Bone marrow (tissue), 2 donors: ENCODE data around the gene FRMD4A.

Experiments used
- DNase-seq, 2 donors: peaks; one replicate each; lab custom pipeline; 2025; lab: John Stamatoyannopoulos, UW

The FRMD4A gene

DNA sequence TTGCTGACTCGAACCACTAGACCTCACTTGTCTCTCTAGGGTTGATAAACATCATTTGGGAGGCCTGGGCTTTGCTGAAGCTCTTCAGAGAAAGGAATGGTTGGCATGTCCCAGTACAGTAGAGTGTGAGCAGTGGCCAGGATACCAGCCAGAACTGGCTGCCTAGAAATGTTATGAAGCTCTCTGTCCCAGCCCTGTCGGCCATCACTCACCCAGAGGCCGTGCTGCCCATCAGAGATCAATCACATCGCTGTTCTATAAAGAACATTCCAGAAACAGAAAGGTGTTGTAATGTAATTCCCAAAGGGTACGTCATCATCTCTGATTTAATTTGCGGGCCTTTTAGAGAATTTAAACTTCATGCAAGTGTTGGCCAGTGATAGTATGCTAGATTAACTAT lies 632.5 kb downstream of the FRMD4A start:
- no peak for DNase-seq

DNA sequence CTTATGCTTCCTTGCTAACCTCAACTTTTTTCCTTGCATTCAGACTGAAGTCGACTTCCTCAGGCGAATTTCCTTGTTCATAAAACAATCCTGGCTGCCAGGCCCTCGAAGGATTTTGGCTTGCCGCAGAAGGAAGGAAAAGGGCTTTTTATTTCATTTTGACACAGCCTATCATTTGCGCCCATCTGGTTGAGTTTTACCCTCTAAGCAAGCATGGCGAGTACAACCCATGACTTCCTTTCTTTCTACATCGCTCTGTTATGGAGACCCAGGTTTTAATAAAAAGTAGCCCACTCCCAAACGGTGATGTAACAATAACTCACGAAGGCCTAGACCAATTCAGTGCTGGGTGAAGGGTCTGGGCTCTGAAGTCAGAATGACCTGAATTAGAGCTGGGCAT lies 634.7 kb downstream of the FRMD4A start:
- DNase-seq: no peak

- DNase-seq: no peak
Measured at GRCh38 chr10:13695588-13695987, 635.1 kb downstream of the FRMD4A start.

DNA sequence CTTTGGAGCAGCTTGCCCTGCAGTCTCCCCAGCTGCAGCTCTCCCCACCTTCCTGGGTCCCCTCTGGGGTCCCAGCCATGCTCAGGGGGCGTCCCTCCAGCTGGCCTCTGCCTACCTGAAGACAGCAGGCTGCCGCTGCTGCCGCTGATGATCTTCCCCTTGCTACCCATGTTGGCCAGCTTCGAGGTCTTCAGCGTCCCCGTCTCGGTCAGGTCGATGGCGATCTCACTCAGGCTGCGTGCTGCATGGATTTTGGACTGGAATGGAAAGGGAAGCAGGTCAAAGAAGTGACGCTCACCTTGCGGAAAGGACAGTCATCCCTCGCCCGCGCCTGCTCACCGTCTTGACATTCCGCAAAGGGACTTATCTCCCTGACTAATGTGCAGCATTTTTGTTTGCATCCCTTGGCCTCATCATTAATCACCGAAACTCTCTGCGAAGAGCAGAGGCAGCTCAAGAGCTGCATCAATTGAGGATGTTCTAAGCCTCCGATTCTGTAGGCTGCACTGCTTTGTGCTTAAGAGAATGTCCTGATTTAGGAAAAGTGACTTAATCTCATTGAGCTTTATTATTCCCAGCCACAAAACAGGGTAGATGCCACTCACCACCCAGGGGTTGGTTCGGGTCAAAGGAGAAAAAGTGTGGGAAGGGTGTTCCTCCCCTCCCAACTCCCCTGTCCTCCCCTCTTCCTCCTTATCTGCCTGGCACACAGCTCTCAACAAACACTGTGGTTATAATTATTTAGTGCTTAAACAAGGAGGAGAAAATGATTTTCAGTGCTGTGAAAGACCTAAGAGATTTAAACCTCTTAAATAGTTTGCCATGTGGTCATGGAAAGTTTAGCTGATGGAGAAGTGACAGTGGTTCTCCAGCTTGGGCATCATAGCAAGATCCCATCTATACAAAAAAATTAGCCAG lies 636.7 kb downstream of the FRMD4A start:
- DNase-seq: no peak

GRCh38 chr10:13690281-13690825 lies 640.4 kb downstream of the FRMD4A start:
- no peak for DNase-seq

GRCh38 chr10:13686331-13686752 lies 644.4 kb downstream of the FRMD4A start:
- no peak for DNase-seq

DNA sequence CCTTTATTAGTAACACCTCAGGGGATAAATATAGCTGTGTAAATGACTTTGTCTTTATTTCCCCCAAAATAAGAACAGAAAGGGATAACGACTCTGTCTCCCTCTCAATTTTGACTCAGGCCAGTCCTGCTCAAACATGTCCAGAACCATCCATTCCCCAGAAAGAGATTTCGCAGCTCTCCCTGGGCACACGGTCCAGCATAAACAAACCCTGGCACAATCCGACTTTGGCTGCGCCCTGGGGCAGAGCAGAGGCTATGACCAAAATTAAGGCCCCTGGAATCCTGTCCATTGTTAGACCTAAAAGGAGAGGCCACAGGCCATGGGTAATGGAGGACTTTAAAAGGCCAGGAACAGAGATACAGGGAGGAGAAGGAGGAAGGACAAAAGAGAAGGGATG lies 644.8 kb downstream of the FRMD4A start:
- DNase-seq: no peak

- no peak for DNase-seq
Measured at GRCh38 chr10:13684806-13685482, 645.8 kb downstream of the FRMD4A start.

GRCh38 chr10:13684252-13684791 lies 646.4 kb downstream of the FRMD4A start:
- no peak for DNase-seq

DNA sequence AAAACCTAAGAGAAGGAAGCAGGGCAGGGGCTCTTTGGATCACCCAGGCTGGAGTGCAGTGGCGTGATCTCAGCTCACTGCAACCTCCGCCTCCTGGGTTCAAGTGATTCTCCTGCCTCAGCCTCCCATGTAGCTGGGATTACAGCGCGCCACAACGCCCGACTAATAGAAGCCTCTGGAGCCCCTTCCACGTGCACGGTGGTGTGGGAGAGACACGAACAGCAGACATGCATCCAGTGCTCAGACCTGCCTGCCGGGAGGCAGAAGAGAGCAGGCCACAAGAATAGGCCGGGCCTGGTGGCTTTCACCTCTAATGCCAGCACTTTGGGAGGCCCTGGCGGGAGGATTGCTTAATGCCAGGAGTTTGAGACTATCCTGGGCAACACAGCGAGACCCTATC lies 647.7 kb downstream of the FRMD4A start:
- no peak for DNase-seq

DNA sequence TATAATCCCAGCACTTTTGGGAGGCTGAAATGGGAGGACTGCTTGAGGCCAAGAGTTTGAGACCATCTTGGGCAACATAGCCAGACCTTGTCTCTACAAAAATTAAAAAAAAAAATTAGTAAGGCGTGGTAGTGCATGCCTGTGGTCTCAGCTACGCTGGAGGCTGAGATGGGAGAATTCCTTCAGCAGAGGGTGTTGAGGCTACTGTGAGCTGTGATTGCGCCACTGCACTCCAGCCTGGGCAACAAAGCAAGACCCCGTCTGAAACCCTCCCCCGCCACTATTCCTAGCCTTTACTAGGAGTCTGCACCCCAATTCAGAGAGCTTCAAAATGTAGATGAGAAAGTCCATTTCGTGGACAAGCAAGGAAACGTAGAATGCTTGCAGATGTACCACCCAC lies 648.8 kb downstream of the FRMD4A start:
- DNase-seq: no peak

DNA sequence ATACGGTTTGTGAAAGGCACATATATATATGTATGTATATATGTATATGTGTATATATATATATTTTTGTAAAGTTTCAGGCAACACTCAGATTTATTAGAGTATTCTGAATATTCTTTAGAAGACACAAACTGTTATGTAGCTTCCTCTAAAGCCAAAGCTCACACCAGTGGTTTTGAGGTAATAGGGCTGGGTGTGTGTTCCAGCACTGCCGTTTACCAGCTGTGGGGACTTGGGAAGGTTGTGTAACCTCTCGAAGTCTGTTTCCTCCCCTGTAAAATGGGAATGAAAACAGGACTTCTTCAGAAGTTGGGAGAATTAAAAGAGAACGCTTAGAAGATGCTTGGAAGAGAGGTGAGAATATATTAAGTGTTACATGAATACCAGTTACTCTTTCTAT lies 649.2 kb downstream of the FRMD4A start:
- no peak for DNase-seq

DNA sequence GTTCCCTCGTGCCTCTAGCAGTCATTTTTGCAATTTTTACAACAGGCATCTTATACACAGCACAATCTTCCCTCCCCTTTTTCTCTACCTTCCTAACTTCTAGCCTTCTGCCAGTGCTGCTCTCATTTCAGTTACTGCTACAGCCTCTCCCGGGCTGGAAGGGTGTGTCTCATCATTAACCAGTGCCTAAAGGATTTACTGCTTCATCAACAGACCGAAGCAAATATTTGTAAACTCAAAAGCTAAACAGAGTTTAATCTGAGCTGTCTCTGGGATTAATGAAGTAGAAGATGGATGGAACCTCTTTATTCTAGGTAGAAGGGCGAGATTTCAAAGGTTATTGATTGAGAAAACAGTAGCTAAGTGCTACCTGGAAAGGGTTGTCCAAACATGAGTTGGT lies 649.6 kb downstream of the FRMD4A start:
- no peak for DNase-seq

DNA sequence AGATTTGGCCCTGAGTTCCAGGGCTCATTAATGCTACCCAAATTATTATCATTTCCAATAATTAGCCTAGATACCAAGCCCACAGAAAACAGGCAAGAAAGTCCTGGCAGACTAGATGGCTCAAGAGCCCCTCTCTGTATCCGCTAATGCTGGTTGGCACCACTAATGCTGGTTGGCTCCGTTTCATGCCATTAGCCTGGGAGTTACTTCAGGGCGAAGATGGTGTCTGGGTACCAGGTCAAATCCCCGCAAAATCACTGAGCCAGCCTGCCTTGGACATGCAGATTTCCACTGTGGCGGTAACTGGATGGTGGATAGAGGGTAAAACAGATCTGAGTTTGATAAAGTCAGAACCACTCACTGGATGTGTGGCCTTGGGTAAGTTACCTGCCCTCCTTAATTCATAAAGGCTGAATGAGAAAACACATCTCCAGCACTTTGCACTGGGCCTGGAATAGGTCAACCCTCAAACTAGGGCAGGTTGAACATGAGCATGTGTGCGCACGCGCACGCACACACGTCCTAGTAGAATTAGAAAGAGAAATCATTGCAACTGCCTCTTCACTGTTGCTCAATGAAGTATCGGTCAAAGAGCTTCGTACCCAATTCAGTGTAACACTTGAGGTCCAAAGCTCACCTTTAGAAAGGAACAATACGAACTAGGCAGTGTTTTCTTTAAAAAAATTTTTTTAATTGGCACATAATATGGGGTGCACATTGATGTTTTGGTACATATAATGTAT lies 652.5 kb downstream of the FRMD4A start:
- no peak for DNase-seq

- no peak for DNase-seq
Measured at GRCh38 chr10:13674645-13675588, 655.8 kb downstream of the FRMD4A start.

- DNase-seq: no peak
Measured at GRCh38 chr10:13673156-13673555, 657.6 kb downstream of the FRMD4A start.

- no peak for DNase-seq
Measured at GRCh38 chr10:13672548-13672947, 658.2 kb downstream of the FRMD4A start.

- DNase-seq: no peak
Measured at GRCh38 chr10:13671904-13672303, 658.8 kb downstream of the FRMD4A start.

- no peak for DNase-seq
Measured at GRCh38 chr10:13670311-13670710, 660.4 kb downstream of the FRMD4A start.

- DNase-seq: no peak
Measured at GRCh38 chr10:13669901-13670300, 660.8 kb downstream of the FRMD4A start.
